ENCODE measurements around the gene TMEM59L. TPM values are rescaled to one million over a fixed set of nuclear protein-coding genes. Genes with fewer than 3 reads are reported as not detected.

TMEM59L gene
- total RNA-seq, 2 experiments from 2014 or later: 0.25 to 0.27 TPM

DNA sequence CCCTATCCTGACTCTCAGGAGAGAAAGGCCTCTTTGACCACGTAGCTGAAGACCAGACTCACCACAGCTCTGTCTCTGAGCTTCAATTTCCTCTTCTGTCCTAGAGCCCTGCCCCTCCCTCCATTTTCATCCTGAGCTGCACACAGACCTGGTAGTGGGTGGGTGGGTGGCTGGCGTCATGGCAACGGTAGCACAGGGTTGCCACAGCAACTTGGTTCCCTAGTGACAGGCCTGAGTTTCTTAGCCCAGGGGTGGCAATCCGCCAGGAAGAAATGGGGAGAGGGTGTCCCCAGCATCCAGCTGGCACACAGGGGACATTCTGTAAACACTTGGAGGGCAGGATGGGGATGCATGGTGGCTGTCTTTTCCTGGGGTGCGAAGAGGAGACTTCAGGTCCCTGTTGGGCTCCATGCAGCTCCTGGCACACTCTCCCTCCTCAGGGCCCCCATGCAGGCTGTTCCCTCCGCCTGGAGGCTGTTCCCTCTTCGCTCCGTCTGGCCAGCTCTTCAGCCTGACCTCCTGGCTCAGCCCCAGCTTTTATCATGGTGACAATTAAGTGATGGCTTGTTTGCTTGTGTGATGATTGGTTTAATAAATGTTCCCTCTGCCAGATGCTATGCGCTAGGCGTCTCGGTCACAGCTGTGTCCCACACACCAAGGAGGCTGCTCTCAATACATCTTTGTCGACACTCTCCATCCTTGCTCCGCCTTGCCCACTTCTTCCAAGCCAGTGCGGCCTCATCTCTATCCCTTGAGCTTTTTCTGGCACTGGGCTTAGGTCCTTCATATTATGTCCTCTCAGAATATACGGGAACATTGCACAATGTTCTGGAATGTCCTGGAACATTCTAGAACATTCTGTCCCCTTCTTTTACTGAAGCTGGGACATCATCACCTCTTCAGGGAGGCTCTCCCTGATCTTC is 16.8 kb downstream of the TMEM59L start:
- DNase-seq (no peak), ATAC-seq (ENCODE audit: poor library complexity) (no peak)
- Histone ChIP-seq H3K9me3 (ENCODE audit: control insufficient read depth in 1 of 2, insufficient read depth in 1 of 2, low read length in 2 of 2) (no peaks in the 10 kb centered on the region), H3K4me1 (ENCODE audit: insufficient read depth, low read length) (peaks cover under 1% of the 10 kb centered on the region), H3K27me3 (ENCODE audit: control insufficient read depth in 1 of 2, insufficient read depth in 2 of 2, low read length in 2 of 2) (no peaks in the 10 kb centered on the region), H3K36me3 (ENCODE audit: insufficient read depth, low read length) (no peaks in the 10 kb centered on the region), H3K4me3 (ENCODE audit: low read length) (no peak overlapping the region), H3K27ac (ENCODE audit: low read depth in 1 of 2, low read length in 2 of 2) (no peak overlapping the region)
- no peak overlapping the region for H3K4me3 Mint-ChIP-seq
- H3K27ac Mint-ChIP-seq: no peak overlapping the region
- H3K9me3 Mint-ChIP-seq: no peaks in the 10 kb centered on the region
- H3K4me1 Mint-ChIP-seq (ENCODE audit: low read depth): peaks cover under 1% of the 10 kb centered on the region
- ChIA-PET CTCF (no interaction called here), POLR2A (interaction anchor here (0.9 kb wide), 1 partner anchor 41 kb away, joined by 3 read pairs; the partner anchor contains the start of gene REX1BD)
- TF ChIP-seq, protein P1, sequence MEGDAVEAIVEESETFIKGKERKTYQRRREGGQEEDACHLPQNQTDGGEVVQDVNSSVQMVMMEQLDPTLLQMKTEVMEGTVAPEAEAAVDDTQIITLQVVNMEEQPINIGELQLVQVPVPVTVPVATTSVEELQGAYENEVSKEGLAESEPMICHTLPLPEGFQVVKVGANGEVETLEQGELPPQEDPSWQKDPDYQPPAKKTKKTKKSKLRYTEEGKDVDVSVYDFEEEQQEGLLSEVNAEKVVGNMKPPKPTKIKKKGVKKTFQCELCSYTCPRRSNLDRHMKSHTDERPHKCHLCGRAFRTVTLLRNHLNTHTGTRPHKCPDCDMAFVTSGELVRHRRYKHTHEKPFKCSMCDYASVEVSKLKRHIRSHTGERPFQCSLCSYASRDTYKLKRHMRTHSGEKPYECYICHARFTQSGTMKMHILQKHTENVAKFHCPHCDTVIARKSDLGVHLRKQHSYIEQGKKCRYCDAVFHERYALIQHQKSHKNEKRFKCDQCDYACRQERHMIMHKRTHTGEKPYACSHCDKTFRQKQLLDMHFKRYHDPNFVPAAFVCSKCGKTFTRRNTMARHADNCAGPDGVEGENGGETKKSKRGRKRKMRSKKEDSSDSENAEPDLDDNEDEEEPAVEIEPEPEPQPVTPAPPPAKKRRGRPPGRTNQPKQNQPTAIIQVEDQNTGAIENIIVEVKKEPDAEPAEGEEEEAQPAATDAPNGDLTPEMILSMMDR (IDR thresholded peaks at IDR 0.05): no peak
- no peaks in the 10 kb centered on the region for H3K36me3 Mint-ChIP-seq (ENCODE audit: low read depth)
- intact Hi-C loops (cut with DNase I, micrococcal nuclease): no loop called here
- peaks cover 5% of the 10 kb centered on the region for H3K27me3 Mint-ChIP-seq

DNA sequence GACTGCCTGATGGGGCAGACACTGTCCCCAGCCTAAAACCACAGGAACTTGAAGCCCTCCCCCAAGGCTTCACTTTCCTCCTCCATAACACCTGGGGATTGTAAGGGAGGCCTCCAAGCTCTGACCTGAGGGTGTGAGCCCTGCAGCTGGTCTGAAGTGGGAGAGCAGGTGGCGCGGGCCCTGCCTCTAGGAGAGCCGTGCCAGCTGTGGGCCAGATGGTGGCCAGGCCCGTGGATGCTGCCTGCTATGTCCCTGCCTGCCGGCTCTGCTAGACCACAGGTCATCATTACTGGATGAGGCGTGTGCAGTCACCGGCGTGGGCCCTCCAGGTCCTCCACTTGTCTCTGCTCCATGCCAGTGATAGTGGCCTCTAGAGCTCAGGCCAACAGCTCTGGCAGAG is 20.7 kb downstream of the TMEM59L start:
- Mint-ChIP-seq H3K9me3 (no peaks in the 10 kb centered on the region), H3K36me3 (ENCODE audit: low read depth) (no peaks in the 10 kb centered on the region), H3K4me1 (ENCODE audit: low read depth) (peaks cover 31% of the 10 kb centered on the region), H3K27me3 (peaks cover 5% of the 10 kb centered on the region), H3K27ac (no peak overlapping the region), H3K4me3 (no peak overlapping the region)
- H3K27ac ChIP-seq (ENCODE audit: low read depth in 1 of 2, low read length in 2 of 2): no peak overlapping the region
- intact Hi-C loops (cut with DNase I, micrococcal nuclease): no loop called here
- ATAC-seq (ENCODE audit: poor library complexity) (no peak), DNase-seq (no peak)
- POLR2A ChIA-PET: no interaction called here
- no peaks in the 10 kb centered on the region for H3K36me3 ChIP-seq (ENCODE audit: insufficient read depth, low read length)
- H3K4me1 ChIP-seq (ENCODE audit: insufficient read depth, low read length): peaks cover 33% of the 10 kb centered on the region
- H3K27me3 ChIP-seq (ENCODE audit: control insufficient read depth in 1 of 2, insufficient read depth in 2 of 2, low read length in 2 of 2): no peaks in the 10 kb centered on the region
- H3K9me3 ChIP-seq (ENCODE audit: control insufficient read depth in 1 of 2, insufficient read depth in 1 of 2, low read length in 2 of 2): no peaks in the 10 kb centered on the region
- H3K4me3 ChIP-seq (ENCODE audit: low read length): no peak overlapping the region
- CTCF ChIA-PET: interaction anchor here (0.6 kb wide), 1 partner anchor 13 kb away, joined by 3 read pairs; no protein-coding TSS in a partner anchor
- TF ChIP-seq, protein P1 (IDR thresholded peaks at IDR 0.05): no peak

DNA sequence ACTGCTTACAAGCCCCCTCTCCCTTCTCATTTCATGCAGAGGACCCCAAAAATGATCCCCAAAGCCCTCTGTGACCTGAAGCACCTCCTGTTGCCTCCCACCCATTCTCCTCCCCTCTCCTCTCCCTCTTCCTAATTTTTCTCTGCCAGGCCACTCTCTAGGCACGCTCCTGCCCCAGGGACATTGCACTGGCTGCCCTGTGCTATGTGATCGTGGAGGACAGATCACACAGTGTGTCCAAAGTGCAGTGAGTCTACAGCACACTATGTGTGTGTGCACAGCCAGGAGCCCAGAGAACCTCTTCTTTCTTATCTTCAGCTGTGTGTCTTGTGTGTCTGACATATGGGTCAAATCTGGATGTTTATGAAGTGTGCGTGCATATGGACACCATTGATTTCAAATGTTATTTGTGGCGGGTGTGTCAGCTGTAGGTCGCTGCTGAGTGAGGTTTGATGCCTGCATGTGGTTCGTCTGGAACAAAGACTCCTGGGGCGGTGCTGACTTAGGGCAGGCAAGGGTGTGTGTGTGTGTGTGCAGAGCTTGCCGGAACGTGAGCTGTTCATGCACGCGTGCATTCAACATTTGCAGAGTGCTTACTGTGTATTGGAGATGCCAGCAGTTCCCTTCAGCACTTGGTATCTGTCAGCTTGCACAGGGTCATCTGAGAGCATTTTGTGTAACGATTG is 22.1 kb downstream of the TMEM59L start:
- TF ChIP-seq, protein P1 (IDR thresholded peaks at IDR 0.05): no peak
- H3K27ac Mint-ChIP-seq: peak overlapping the region; percentile 35
- no peak overlapping the region for H3K27ac ChIP-seq (ENCODE audit: low read depth in 1 of 2, low read length in 2 of 2)
- H3K4me1 Mint-ChIP-seq (ENCODE audit: low read depth): peaks cover 35% of the 10 kb centered on the region
- peak overlapping the region; percentile 27 for H3K4me3 Mint-ChIP-seq
- H3K27me3 Mint-ChIP-seq: peaks cover 3% of the 10 kb centered on the region
- no peak for ATAC-seq (ENCODE audit: poor library complexity)
- H3K36me3 Mint-ChIP-seq (ENCODE audit: low read depth): no peaks in the 10 kb centered on the region
- H3K9me3 ChIP-seq (ENCODE audit: control insufficient read depth in 1 of 2, insufficient read depth in 1 of 2, low read length in 2 of 2): no peaks in the 10 kb centered on the region
- DNase-seq: peak in 5 of 14 experiments; percentile 10 to 52 (median 22)
- intact Hi-C loops (cut with DNase I, micrococcal nuclease): loop anchor here in 1 of 2 experiments (5.0 kb wide), 3 partner anchors 68 to 503 kb away; partner anchors contain the start of genes TMEM161A and UPF1
- CTCF ChIA-PET: interaction anchor here (0.9 to 1.1 kb wide), 2 partner anchors 41 to 81 kb away, joined by 3 to 4 read pairs; no protein-coding TSS in a partner anchor
- peaks cover 34% of the 10 kb centered on the region for H3K4me1 ChIP-seq (ENCODE audit: insufficient read depth, low read length)
- H3K27me3 ChIP-seq (ENCODE audit: control insufficient read depth in 1 of 2, insufficient read depth in 2 of 2, low read length in 2 of 2): no peaks in the 10 kb centered on the region
- no peaks in the 10 kb centered on the region for H3K9me3 Mint-ChIP-seq
- no peak overlapping the region for H3K4me3 ChIP-seq (ENCODE audit: low read length)
- POLR2A ChIA-PET: interaction anchor here (0.9 to 1.7 kb wide), 2 partner anchors 46 to 91 kb away, joined by 3 to 10 read pairs; partner anchors contain the start of genes FKBP8 and REX1BD
- no peaks in the 10 kb centered on the region for H3K36me3 ChIP-seq (ENCODE audit: insufficient read depth, low read length)

Data from CD4-positive, alpha-beta T cell (primary cell).